ENCODE measurements around the gene KRT17. TPM values are rescaled to one million over a fixed set of nuclear protein-coding genes. Genes with fewer than 3 reads are reported as not detected.
A peak's percentile ranks its signal among the peaks of the same experiment; 100 is the strongest.

Gene KRT17
- total RNA-seq, 1 experiment from 2014 or later, result 1.5 TPM

- Mint-ChIP-seq H3K4me1 (peaks cover 10% of the 10 kb centered on the region), H3K9me3 (no peaks in the 10 kb centered on the region), H3K36me3 (no peaks in the 10 kb centered on the region), H3K27me3 (ENCODE audit: low read depth) (no peaks in the 10 kb centered on the region), H3K4me3 (no peak overlapping the region), H3K27ac (peak overlapping the region; percentile 84)
- DNase-seq (ENCODE audit: low spot score) (no peak), ATAC-seq (peak; percentile 62)
- ChIA-PET CTCF (interaction anchor here (1.0 to 3.8 kb wide), 10 partner anchors 13 to 772 kb away, joined by 3 to 36 read pairs (median 7); partner anchors contain the start of gene KRT19), POLR2A (no interaction called here)
- TF ChIP-seq NFYB (CRISPR knock-in tag; conservative IDR thresholded peaks at IDR 0.05; ENCODE audit: low read depth), result no peak
- TF ChIP-seq CDX4 (CRISPR knock-in tag; IDR thresholded peaks at IDR 0.05; ENCODE audit: borderline replicate concordance), result no peak
- TF ChIP-seq JAZF1 (CRISPR knock-in tag; IDR thresholded peaks at IDR 0.05), result no peak
- TF ChIP-seq SMAD3 (CRISPR knock-in tag; IDR thresholded peaks at IDR 0.05; ENCODE audit: borderline replicate concordance), result no peak
- TF ChIP-seq, protein P1, sequence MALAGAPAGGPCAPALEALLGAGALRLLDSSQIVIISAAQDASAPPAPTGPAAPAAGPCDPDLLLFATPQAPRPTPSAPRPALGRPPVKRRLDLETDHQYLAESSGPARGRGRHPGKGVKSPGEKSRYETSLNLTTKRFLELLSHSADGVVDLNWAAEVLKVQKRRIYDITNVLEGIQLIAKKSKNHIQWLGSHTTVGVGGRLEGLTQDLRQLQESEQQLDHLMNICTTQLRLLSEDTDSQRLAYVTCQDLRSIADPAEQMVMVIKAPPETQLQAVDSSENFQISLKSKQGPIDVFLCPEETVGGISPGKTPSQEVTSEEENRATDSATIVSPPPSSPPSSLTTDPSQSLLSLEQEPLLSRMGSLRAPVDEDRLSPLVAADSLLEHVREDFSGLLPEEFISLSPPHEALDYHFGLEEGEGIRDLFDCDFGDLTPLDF (CRISPR knock-in tag; IDR thresholded peaks at IDR 0.05), result no peak
- TF ChIP-seq, protein P2, sequence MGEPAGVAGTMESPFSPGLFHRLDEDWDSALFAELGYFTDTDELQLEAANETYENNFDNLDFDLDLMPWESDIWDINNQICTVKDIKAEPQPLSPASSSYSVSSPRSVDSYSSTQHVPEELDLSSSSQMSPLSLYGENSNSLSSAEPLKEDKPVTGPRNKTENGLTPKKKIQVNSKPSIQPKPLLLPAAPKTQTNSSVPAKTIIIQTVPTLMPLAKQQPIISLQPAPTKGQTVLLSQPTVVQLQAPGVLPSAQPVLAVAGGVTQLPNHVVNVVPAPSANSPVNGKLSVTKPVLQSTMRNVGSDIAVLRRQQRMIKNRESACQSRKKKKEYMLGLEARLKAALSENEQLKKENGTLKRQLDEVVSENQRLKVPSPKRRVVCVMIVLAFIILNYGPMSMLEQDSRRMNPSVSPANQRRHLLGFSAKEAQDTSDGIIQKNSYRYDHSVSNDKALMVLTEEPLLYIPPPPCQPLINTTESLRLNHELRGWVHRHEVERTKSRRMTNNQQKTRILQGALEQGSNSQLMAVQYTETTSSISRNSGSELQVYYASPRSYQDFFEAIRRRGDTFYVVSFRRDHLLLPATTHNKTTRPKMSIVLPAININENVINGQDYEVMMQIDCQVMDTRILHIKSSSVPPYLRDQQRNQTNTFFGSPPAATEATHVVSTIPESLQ (CRISPR knock-in tag; IDR thresholded peaks at IDR 0.05), result no peak
- TF ChIP-seq, protein P3, sequence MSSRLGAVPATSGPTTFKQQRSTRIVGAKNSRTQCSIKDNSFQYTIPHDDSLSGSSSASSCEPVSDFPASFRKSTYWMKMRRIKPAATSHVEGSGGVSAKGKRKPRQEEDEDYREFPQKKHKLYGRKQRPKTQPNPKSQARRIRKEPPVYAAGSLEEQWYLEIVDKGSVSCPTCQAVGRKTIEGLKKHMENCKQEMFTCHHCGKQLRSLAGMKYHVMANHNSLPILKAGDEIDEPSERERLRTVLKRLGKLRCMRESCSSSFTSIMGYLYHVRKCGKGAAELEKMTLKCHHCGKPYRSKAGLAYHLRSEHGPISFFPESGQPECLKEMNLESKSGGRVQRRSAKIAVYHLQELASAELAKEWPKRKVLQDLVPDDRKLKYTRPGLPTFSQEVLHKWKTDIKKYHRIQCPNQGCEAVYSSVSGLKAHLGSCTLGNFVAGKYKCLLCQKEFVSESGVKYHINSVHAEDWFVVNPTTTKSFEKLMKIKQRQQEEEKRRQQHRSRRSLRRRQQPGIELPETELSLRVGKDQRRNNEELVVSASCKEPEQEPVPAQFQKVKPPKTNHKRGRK (CRISPR knock-in tag; IDR thresholded peaks at IDR 0.05; ENCODE audit: borderline replicate concordance), result no peak
- TF ChIP-seq ZMAT4 (CRISPR knock-in tag; IDR thresholded peaks at IDR 0.05), result no peak
These were observed 11.0 kb upstream of the KRT17 start for GRCh38 chr17:41635121-41636097.

DNA sequence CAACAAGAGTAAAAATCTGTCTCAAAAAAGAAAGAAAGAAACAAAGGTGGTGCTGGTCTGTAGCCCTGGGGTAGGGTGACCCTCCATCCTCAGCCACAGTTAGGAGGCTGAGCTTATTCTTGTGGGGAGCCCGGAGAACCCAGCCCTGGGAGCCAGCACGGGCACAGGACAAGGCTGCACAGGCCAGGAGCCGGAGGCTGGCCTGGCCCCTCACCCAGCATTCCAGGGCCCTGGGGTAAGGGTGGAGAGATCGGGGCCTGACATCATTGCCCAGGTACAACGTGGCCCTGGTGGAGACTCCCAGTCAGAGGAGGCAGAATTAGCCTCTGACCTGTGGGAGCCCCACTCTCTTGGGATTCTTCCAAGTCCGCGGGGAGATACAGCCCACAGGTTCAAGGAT is 10.3 kb upstream of the KRT17 start:
- DNase-seq (ENCODE audit: low spot score) (no peak), ATAC-seq (peak; percentile 12; the same call in 1 of the 2 replicates)
- POLR2A ChIA-PET, result no interaction called here
- Mint-ChIP-seq H3K27me3 (ENCODE audit: low read depth) (no peaks in the 10 kb centered on the region), H3K4me1 (peaks cover 10% of the 10 kb centered on the region), H3K27ac (no peak overlapping the region), H3K36me3 (no peaks in the 10 kb centered on the region), H3K4me3 (no peak overlapping the region), H3K9me3 (no peaks in the 10 kb centered on the region)
- CTCF ChIA-PET, result interaction anchor here (0.8 to 3.8 kb wide), 9 partner anchors 14 to 217 kb away, joined by 3 to 36 read pairs (median 6); partner anchors contain the start of gene KRT19
- TF ChIP-seq ZSCAN18 (CRISPR knock-in tag; IDR thresholded peaks at IDR 0.05) (no peak), CBFB (CRISPR knock-in tag; IDR thresholded peaks at IDR 0.05; ENCODE audit: low read depth) (no peak), NR2C2 (CRISPR knock-in tag; IDR thresholded peaks at IDR 0.05) (no peak), CDX4 (CRISPR knock-in tag; IDR thresholded peaks at IDR 0.05; ENCODE audit: borderline replicate concordance) (no peak), ZNF232 (CRISPR knock-in tag; IDR thresholded peaks at IDR 0.05) (no peak), ZNF219 (CRISPR knock-in tag; IDR thresholded peaks at IDR 0.05; ENCODE audit: borderline replicate concordance) (no peak), MXD4 (CRISPR knock-in tag; IDR thresholded peaks at IDR 0.05; ENCODE audit: borderline replicate concordance) (no peak), ZNF671 (CRISPR knock-in tag; IDR thresholded peaks at IDR 0.05) (no peak), GTF2I (CRISPR knock-in tag; conservative IDR thresholded peaks at IDR 0.05) (no peak)
- TF ChIP-seq, protein P4, sequence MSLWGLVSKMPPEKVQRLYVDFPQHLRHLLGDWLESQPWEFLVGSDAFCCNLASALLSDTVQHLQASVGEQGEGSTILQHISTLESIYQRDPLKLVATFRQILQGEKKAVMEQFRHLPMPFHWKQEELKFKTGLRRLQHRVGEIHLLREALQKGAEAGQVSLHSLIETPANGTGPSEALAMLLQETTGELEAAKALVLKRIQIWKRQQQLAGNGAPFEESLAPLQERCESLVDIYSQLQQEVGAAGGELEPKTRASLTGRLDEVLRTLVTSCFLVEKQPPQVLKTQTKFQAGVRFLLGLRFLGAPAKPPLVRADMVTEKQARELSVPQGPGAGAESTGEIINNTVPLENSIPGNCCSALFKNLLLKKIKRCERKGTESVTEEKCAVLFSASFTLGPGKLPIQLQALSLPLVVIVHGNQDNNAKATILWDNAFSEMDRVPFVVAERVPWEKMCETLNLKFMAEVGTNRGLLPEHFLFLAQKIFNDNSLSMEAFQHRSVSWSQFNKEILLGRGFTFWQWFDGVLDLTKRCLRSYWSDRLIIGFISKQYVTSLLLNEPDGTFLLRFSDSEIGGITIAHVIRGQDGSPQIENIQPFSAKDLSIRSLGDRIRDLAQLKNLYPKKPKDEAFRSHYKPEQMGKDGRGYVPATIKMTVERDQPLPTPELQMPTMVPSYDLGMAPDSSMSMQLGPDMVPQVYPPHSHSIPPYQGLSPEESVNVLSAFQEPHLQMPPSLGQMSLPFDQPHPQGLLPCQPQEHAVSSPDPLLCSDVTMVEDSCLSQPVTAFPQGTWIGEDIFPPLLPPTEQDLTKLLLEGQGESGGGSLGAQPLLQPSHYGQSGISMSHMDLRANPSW (CRISPR knock-in tag; conservative IDR thresholded peaks at IDR 0.05; ENCODE audit: low read depth), result no peak

Measured in WTC11 (cell line).